ENCODE data around the gene MAF.

The MAF gene

DNA sequence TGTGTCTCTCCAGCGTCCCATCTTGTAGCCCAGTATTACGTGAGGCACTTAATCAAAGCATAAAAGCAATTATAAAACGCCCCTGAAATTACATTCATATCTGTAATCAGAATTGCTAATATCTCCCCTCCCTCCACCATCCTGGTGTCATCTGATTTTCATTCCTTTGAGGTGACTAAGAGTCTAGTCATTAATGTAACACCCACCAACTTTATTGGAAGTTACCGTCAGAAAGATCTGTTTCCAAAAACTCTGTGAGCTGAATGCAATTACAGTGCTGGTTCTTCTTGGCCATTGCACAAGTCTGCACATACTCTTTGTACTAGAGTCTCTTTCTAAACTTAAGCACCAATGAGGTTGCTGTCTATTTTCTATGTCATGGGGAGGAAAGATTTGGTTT is 12.5 kb upstream of the MAF start:
- no peak for DNase-seq (ENCODE audit: insufficient read length, low spot score)
- FAIRE-seq: no peak

DNA sequence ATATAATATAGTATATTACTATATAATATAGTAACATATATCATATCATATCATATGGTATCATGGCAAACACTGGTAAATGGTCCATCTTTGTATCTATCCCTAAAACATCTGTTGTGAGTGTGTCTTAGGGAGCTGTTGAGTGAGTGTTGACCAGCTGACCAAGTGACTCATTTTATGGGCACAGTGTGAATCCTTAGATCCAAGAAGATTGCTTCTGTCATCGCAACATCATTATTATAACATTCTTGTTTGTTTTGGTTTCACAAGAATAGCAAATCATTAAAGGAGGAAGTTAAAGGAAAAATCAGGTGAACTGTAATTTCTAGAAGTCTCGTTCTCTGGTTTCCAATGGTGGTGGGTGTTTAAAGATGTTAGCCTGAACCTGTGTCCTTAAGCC is 11.7 kb upstream of the MAF start:
- FAIRE-seq (no peak), DNase-seq (ENCODE audit: insufficient read length, low spot score) (no peak)

DNA sequence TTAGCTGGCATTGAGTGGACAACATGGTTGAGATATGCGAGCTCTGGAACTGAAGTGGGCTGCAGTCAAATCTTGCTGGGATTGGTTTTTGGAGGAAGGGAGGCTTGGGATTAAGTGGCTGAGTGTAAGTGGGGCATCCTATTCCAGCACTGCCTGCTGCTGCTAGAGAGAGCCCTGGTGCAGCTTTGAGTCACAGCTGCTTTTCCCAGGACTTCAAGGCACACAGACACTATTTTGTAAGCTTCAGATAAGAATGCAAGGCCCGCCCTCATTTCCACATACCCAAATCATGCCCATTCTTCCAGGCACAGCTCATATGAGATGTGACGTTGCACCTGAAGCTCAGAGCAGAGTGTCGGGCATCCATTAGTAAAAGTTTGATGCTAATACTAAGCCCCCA is 10.2 kb upstream of the MAF start:
- FAIRE-seq: no peak
- no peak for DNase-seq (ENCODE audit: insufficient read length, low spot score)

DNA sequence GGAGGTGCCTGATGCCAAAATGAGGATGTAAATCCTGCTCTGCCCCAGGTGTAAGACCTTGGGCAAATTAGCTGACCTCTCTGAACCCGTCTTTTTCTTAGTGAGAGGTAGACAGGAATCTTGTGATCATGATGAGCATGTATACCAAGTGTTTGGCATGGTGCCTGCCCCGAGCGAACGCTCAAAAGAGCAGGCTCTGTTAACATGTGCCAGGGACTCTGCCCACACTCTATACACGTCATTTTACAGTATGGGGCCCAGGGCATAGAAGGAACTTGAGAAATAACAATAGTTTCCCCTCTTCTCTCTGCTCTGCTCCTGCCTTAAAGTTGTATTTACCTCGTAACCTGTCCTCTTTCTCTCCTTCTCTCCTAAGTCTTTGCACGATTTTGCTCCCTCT is 9.3 kb upstream of the MAF start:
- FAIRE-seq (no peak), DNase-seq (ENCODE audit: insufficient read length, low spot score) (no peak)

DNA sequence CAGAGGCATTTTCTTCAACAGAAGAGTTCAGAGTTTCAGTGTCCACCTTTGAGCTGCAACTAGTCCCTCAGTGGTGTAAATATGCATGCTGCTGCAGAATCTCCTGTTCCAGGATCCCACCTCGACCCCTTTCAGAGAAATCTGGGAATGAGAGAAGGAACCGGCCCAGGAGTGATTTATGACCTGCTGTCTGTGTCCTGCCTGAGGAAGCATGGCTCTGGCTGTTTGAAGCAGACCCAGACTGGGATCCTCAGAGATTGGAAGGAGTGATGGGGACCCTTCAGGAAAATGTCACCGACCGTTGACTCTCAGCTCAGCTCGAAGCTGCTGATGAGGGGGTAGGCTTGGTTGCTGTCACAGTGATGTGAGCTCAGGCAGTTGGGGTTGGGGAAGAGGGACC is 8.4 kb upstream of the MAF start:
- no peak for DNase-seq (ENCODE audit: insufficient read length, low spot score)
- FAIRE-seq: no peak

DNA sequence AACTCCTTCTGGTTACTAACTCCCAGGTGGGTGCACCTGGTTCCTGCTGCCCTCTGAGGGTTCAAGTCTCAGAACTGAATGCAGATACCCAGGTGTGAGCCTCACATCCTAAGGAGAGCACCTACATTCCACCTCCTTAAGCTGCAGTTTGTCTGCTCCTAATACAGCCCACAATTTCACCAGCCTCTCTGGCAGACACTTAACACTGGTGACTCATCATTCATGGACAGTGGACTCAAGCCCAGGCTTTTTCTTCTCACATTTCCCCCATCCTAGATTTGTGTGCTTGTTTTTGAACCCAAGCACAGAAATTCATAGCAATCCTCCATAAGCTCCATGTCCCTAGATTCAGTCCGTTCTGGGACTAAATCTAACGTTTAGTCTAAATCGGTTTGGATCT is 7.0 kb upstream of the MAF start:
- DNase-seq (ENCODE audit: insufficient read length, low spot score) (no peak), FAIRE-seq (no peak)

DNA sequence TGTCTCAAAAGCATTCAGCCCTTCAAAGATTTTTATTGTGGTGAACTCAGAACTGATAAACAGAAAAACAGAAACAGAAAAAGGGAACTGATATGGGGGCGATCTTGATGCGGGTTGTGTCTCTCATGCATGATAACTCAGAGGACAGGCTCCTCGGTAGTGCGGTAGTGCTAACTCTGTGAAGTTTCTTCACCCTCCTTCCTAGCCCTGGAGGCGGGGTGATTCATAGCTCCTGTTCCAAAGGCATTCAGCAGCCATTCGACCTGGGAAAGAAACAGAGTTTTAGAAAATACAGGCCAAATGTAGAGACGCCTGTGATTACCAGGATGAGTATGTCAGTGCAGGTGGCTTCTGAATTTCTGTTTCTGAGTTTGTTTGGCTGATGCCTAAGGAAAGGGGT is 5.5 kb upstream of the MAF start:
- DNase-seq (ENCODE audit: insufficient read length, low spot score) (no peak), FAIRE-seq (no peak)

DNA sequence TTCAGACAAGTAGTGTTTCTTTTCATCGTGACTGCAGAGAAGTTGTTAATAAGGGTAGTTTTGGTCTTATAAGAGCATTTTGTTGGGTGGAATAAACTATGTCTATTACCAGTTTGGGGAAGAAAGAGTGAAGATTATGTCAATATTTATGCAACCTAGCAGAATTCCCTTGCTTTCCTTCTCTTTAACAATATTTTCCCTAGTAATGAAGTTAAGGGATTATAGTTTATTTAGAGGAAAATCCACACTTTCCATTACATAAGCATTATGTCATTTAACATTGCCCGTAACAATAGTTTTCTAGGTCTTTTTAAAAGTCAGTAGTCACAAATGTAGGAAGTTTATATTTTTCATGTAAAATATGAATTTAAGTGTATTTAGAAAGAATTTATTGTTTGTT is 2.5 kb upstream of the MAF start:
- FAIRE-seq (no peak), DNase-seq (ENCODE audit: insufficient read length, low spot score) (no peak)

DNA sequence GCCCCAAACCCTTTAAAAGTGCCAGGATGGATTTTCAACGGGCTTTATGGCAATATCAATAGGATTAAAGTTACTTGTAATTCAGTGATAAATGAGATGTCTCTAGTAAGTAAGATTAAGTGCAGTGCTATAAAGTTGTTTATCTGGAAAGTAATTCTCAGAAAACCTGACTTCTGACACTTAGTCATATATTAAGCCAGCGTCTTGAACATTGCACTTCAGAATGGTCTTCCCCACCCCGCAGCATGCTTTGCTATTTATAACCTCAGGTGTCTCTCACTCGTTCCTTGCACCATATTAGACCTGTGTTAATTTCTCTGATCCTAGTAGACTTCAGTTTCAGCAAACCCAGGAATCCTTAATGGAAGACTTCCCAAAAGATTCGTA is 2.1 kb upstream of the MAF start:
- FAIRE-seq (no peak), DNase-seq (ENCODE audit: insufficient read length, low spot score) (no peak)

DNA sequence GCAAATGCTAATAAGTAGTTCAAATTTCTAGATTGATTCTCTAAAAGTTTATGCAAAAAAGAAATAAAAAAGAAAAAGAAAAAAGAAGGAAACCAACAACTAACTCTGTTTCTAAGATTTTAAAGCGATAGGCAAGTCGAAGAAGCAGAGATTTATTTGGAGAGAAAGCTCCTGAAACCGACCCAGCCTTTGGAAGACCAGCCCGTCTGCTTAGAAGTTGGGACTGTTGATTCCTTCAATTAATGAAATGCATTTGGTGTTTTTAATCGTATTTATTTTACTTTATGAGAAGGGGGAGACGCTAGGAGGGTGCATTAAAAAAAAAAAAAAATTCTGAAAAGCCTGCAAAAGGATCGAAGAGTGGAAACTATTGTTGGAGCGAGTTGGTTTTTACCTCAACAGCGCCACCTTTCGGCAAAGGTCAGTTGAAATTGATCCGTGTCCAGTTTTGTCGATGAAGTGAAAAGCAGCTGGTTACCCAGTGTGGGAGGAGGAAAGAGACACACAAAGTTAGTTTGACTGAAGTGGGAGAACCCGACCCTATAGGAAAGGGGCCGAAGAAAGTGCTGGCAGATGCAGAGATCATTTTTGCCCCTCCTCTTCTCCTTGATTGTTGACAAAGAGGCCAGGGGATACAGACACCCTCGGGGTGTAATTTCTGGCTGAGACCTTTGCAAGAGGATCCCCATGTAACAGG is 1.5 kb upstream of the MAF start:
- peak; percentile 28 for DNase-seq (ENCODE audit: insufficient read length, low spot score)
- FAIRE-seq: no peak

DNA sequence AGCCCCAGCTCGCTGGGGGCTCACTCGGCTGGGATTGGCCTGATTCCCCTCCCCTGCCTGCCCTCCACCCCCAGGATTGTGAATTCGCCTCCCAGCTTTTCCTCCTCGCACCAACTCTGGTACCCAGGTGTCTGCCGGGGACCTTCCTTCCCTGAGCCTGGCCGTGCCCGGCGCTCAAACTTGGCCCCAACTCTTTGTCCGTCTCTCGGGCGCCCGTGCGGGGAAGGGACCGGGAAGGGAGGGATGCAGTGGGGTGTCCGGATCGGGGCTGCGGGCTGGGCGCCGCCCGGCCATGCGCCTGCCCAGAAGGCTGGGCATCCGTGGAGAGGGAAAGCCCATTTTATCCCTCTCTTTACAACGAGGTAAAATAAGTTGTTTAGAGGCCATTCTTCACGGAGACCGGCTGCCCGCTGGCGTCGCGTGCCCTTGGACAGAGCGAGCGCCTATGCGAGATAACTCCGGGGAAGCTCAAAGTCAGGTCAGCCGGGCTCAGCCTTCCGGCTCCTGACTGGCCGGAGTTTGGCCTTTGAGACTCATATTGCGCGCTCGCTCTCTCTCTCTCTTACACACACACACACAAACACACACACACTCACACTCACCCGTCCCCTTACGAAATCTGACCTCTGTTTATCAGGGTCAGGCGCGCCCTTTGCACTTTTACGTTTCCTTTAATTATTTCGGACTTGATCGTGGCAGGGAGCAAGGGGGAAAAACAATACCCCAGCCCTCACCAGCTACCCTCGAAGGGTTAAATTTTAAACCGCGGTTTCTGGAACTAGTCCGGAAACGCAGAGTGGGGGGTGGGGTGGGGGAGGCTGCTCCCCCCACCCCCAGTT is 774 bp upstream of the MAF start:
- FAIRE-seq: no peak
- DNase-seq (ENCODE audit: insufficient read length, low spot score): no peak

DNA sequence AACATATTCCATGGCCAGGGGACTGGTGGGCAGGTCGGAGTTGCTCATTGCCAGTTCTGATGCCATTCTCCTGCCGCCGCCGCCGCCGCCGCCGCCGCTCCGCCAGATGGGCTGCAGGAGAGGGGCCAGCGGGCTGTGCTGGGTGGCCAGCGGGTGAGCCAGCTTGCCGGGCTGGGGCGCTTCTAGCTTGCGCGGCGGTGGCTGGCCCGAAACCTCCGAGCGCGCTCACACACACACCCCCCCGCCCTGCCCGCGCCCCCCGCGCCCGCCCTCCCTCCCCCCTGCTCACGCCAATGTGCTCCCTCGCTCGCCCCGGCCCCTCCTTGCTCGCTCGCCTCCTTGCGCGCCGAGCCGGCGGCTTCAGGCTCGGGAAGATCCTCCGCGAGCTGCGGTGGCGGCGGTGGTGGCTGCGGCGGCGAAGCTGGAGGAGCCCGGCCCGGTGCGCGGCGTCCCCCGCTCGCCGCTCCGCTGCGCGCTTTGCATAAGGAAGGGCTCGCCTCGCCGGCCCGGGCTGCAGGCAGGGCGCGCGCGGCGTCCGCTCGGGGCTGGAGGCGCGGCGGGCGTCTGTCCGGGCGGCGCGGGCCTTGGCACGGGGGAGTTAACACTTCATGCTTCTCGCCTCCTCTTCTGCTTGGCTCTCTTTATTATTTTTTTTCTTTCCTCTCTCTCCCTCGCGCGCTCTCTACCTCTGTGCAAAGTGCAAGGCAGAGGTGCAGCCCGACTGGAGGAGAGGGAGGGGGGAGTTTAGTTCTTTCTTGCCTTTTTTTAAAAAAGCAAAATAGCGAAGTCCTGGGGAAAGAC is 500 bp downstream of the MAF start:
- FAIRE-seq (no peak), DNase-seq (ENCODE audit: insufficient read length, low spot score) (no peak)

DNA sequence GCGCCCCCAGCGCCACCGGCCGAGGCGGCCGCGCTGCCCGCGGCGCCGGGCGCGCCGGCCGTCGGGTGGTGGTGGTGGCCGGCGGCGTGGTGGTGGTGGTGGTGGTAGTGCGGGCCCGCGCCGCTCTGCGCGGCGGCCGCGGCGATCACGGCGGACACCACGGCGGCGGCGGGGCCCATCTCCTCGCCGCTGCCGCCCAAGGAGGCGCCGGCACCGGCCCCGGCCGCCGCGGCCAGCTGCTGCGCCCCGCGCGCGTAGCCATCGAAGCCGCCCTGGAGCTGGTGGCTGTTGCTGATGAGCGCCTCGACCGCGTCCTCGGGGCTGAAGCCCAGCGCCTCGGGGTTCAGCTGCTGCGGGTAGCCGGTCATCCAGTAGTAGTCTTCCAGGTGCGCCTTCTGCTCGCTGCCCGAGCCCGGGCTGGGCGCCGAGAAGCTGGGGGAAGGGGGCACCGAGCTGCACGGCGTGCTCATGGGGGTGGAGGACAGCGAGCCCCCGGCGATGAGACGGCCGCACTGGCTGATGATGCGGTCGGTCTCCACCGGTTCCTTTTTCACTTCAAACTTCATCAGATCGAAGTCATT is 1.2 kb downstream of the MAF start:
- no peak for FAIRE-seq

DNA sequence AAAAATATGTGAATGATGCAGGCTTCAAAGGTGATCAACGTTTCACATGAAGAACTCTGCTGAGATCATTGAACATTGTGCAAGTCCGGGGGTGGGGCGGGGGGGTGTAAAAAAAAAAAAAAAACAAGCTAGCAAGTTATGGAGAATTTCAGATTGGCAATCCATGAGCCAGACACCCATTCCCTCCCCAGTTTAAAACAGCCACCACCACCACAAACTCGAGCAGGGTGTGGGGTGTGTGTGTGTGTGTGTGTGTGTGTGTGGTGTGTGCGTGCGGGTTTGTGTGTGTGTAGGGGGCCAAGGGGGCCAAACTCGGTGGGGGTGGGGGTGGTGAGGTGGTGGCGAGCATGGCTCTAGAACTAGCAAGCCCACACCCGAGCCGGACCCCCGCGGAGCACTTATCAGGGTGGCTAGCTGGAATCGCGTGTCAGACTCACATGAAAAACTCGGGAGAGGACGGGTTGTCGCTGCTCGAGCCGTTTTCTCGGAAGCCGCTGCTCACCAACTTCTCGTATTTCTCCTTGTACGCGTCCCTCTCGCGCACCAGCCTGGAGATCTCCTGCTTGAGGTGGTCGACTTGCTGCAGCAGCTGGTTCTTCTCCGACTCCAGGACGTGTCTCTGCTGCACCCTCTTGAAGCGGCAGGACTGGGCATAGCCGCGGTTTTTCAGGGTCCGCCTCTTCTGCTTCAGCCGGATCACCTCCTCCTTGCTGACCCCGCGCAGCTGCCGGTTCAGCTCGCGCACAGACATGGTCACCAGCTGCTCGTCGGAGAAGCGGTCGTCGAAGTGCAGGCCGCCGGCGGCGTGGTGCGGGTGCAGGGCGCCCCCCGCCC is 2.0 kb downstream of the MAF start:
- DNase-seq (ENCODE audit: insufficient read length, low spot score) (no peak), FAIRE-seq (no peak)

More for the DNA sequence above, 1.2 kb downstream of the MAF start:
- DNase-seq (ENCODE audit: insufficient read length, low spot score): no peak

DNA sequence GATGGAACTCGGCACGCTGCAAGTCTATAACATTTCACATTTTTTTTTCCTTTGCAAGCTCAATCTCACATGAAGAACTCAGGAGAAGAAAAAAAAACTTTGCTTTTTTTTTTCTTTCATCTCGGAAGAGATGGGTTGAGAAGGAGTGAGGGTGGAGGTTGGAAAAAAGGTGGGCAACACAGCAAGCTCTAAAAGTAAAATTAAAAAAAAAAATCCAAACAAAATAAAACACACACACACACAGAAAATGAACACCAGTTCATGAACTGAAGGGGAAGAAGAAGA is 2.5 kb downstream of the MAF start:
- DNase-seq (ENCODE audit: insufficient read length, low spot score) (no peak), FAIRE-seq (no peak)

DNA sequence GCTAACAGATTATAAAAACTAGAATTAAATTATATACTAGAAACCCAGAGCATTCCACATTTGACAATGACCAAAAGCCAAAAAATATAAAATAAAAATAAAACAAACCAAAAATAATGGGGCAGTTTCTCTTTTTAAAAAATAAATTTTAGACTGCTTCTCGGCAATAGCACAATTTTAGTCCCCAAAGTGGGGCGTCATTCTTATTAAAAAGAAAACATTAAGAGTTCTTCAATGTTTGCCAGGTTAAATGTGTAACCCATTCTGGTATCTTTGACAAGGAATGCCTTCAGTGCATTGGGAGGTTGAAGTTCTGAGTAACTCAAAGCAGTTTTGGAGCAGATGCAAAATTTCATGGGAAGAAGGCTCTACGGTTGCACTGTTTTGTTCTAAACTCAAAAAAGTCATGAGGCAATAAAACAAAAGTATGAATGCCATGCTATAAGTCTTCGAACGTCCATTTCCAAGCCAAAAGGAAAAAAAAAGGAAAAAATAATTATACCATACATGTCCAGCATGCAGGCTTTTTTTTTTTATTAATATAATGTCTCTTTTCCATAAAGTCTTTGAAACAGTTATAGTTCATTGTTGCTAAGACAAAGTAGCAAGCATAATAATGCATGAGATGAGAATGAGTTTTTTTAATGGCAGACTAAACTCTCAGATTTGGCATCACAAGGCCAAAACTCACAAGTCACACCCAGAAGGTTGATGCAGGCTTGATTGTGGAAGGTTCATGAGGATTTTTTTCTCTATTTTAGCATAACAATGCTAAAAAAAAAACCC is 3.1 kb downstream of the MAF start:
- FAIRE-seq (no peak), DNase-seq (ENCODE audit: insufficient read length, low spot score) (no peak)

DNA sequence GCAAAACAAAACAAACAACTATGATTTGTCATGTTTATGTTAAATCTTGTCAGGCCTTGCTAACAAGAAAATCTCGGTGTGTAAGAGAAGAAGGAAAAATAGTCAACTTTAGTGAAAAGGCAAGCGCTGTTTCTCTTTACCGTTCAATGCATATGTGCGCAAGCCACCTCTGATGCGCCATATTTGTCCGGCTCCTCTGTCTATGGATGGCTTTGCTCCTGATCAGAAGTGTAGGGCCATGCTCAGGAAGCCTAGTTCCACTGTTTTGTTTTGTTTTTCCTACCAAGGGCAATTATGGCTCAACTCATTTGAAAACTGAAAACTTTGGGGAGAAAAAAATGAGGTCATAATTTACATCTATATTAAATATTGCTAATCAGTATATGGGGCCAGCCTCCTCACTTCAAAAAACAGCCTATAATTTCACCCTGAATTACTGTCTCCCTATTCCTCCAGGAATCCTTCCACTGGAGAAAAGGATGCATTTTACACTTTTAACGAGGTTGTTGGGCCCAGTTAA is 4.5 kb downstream of the MAF start:
- DNase-seq (ENCODE audit: insufficient read length, low spot score): no peak
- no peak for FAIRE-seq

DNA sequence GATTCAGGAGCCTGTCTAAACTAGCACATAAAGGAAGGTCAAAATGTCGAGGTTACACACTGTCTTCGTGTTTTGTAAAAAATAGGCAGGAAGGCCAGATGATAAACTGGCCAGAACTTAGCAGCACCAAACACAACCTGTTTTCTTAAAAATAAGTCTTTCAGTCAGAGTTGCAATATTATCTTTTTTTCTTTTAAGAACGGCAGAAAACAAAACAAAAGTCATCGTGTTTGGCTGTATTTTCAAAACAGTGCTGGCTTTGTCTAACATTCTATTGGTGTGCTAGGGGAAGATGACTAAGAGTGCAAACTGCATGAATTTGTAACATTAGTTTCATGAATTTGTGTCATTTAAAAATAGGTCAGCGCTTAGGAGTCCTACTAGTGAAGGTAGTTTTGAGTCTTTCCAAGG is 5.3 kb downstream of the MAF start:
- DNase-seq (ENCODE audit: insufficient read length, low spot score) (no peak), FAIRE-seq (no peak)

DNA sequence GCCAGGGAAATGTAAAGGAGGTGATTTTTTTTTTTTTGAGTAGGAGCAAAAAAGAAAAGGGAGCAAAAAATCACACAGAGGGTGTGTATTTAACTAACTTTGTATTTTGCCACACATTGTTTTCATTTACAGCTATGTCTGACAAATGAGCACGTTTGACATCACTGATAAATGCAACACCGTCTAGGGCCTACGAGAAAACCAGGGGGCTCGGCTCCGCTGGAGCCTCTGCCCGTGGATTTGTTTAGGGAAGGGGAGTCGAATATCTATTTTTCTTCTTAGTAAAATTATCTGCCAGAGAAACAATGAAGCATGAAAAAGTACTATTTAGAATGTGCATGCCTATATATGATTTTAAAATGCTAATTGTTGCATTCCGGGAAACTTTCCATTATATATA is 6.8 kb downstream of the MAF start:
- no peak for FAIRE-seq

DNA sequence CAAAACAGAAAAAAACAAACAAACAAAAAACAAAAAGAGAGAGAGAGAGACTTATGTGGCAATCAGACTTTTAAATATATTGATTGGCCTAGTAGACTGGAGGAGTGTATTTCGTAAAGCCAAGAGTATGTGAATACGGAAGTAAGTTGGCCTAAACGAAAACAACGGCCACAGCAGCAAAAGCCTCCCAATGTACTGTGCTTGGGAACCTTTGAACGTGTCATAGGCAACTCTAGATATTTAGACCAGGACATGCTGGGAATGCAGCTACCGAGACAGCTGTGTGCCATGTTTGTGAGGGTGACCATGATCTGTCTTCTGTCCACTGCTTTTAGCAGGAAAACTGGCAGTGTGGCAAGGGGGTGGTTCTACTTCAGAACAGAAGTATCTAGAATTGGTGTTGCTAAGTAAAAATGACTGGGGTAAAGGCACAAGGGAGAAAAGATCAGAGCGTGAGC is 7.4 kb downstream of the MAF start:
- FAIRE-seq (no peak), DNase-seq (ENCODE audit: insufficient read length, low spot score) (no peak)

More for the DNA sequence above, 6.8 kb downstream of the MAF start:
- DNase-seq (ENCODE audit: insufficient read length, low spot score): no peak
